C1 segment of cervical spinal cord (tissue), 14 donors: ENCODE results near the gene PTPRR.

Experiments used
- DNase-seq, 14 donors: peaks; one replicate each; lab custom pipeline; 2025; lab: John Stamatoyannopoulos, UW

The PTPRR gene

GRCh38 chr12:70798016-70798783 is 122.3 kb downstream of the PTPRR start:
- peak in 2 of 14 donors; percentile 3 to 82 for DNase-seq

DNA sequence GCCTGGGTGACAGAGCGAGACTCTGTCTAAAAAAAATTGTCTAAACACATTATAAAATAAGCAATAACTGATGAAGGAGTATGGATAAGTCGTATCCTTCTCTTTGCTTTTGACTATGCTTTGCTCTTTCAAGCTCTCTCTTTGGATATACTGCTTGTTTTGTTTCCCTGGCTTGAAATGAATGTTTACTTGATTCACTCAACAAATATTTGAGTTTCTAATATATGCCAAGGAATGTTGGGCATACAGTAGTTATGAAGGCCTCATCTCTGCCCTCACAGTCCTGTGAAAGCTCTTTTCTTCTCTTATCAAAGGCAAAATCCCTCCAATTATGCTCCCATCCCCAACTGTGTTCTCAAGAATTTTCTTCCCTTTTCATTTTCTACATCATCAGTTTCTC is 123.5 kb downstream of the PTPRR start:
- no peak for DNase-seq

GRCh38 chr12:70795608-70796007 is 124.9 kb downstream of the PTPRR start:
- DNase-seq = no peak

GRCh38 chr12:70794131-70794530 is 126.4 kb downstream of the PTPRR start:
- DNase-seq = no peak

GRCh38 chr12:70788774-70789173 is 131.8 kb downstream of the PTPRR start:
- DNase-seq = no peak

GRCh38 chr12:70787612-70788011 is 132.9 kb downstream of the PTPRR start:
- DNase-seq = no peak

- peak in 1 of 14 donors; percentile 37 for DNase-seq
Observed at GRCh38 chr12:70785896-70786295, 134.6 kb downstream of the PTPRR start.

GRCh38 chr12:70784042-70784668 is 136.4 kb downstream of the PTPRR start:
- DNase-seq = no peak

GRCh38 chr12:70783455-70783854 is 137.1 kb downstream of the PTPRR start:
- no peak for DNase-seq

- DNase-seq = no peak
Observed at GRCh38 chr12:70779250-70779649, 141.3 kb downstream of the PTPRR start.

- DNase-seq = no peak
Observed at GRCh38 chr12:70774055-70774454, 146.5 kb downstream of the PTPRR start.

- DNase-seq = no peak
Observed at GRCh38 chr12:70772836-70773235, 147.7 kb downstream of the PTPRR start.

DNA sequence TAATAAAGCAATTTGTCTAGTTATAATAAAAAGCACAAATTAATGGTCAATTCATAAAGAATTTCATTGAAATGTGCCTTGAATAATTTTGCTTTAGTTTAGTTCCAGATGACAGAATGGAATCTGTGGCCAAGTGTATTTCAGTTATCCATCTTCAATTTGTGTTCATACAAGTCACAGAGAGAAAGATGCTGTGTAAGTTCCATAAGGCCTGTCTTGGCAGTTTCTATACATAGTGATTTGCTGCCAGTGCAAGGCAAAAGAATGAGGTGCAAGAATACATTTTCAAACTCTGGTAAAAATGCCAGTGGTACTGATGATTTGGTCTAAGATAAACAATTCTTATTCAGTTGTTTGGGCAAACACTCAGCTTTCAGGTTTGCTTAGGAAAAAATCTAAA is 149.0 kb downstream of the PTPRR start:
- DNase-seq = no peak

DNA sequence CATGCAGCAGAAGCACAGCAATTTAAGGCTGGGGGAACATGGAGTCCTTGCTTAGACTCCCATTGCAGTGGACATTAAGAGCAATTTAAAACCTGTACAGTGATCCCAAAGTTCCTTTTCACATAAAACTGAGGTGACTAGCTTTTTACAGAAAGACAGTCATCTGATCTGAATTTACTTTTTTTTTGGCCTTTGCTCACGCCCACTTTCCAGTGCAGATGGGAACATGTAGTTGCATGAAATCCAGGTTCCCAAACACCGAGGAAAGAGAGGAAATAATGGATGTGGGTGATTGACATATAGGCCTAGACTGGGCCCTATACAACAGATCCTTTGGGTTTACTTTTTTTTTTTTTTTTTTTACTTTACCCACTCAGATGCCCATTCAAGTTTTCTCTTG is 156.9 kb downstream of the PTPRR start:
- DNase-seq = no peak

DNA sequence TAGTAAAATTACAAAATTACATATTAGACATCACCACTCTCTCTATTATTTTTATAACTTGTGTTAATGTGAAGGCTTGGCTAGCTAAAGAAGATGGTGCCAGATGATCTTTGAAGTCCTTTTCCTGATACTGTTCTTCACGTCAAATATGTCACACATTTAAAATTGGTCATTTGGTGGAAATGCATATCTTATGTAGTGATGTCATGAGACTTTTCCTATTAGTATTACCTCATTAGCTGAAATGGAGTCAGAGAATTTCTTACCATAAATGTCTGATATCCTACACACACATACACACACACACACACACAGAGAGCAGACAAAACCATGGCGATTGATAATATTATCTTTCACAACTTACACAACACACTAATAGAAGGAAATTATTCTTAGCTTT is 158.5 kb downstream of the PTPRR start:
- no peak for DNase-seq

DNA sequence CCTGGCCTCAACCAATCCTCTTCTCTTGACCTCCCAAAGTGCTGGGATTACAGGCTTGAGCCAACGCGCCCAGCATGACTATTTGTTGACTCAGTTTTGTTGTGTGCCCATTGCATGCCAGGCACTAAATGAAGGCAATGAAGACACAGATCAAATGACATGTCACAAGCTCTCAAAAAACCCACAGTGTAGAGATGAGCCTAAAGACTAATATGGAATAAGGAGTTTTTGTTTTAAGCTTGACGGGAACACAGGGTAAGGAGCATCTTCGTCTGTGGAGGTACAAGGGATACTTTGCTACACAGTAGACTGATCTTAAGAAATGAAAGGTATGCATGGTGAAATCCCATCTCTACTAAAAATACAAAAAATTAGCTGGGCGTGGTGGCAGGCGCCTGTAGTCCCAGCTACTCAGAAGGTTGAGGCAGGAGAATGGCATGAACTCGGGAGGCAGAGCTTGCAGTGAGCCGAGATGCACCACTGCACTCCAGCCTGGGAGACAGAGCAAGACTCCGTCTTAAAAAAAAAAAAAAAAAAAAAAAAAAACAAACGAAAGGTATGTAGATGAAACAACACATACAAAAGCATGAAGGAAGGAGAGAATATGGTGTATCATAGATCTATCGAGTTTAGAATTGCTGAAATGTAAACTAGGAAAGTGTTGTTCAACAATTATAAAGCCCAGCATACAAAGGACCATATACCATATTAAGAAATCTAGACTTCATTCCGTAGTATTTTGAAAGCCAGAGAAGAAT is 161.2 kb downstream of the PTPRR start:
- DNase-seq = no peak

GRCh38 chr12:70758494-70758845 is 162.1 kb downstream of the PTPRR start:
- DNase-seq = no peak

DNA sequence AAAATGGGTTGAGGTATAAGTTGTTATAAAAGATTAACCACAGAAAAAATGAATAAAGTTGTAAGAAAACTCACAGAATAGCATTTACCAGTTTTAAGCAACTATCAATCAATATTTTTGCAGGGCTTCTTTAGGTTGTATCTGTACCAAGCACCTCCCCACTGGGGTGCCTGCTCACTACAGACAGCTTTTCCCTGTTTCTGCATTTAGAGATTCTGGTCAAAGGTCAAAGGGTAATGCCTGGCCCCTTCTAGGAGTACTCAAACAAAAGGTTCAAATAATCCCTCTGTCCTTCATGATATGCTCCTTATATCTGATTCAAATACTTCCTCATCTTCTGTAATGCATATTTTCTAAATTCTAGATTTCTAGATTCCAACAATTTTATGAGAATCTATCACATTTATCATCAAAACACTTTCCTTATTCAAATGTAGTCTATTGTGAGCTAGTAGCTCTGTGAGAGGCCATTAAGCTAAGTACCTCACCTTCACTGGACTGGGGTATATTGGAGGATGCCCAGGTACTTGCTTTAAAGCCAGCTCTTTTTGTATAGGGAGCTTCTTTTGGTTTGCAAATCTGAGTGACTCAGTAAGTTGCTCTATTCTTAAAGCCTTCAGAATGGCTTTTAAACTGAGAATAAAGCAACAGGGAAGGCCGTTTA is 162.6 kb downstream of the PTPRR start:
- DNase-seq = peak in 1 of 14 donors; percentile 18

DNA sequence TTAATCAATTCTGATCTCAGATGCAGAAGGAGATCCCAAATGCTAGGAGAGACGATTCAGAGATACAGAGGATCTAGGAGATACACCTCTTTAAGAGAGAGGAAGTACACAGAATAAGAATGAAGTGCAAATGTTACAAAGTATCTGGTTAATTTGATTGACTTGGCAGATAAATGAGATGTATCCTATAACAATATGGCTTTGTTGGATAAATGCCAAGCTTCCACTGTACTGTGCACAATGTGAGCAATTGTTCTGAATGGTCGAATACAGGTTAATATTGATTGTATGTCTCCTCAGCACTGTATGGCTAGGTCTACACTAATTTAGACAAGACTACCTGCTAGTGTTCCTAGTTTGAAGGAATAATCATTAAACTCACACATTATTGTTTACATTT is 163.7 kb downstream of the PTPRR start:
- DNase-seq = peak in 1 of 14 donors; percentile 31

GRCh38 chr12:70756118-70756517 is 164.4 kb downstream of the PTPRR start:
- DNase-seq = no peak

GRCh38 chr12:70754330-70754741 is 166.2 kb downstream of the PTPRR start:
- peak in 1 of 14 donors; percentile 53 for DNase-seq

DNA sequence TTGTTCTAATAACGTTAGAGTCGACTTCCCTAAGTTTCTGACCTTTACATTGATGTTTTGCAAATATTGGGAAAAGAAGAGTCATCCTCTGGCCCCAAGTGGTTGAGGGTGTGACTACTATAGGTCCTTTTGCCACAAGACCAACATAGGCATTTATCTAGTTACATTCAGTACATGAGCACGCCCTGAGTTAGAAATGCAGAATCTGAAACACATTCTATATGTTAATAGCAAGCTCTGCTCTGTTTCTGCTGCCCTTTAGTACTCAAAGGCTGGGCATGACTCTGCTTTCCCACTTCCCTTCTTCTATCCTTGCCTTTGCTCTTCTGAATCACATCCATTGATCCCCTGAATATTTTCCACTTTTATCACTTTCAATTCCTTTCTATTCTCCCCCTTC is 168.2 kb downstream of the PTPRR start:
- no peak for DNase-seq
